Loucy (cell line): ENCODE results near the gene FRS2.

ENCODE experiments used
- H2AFZ ChIP-seq: fragments of 200-600 bp; sonication (generic); 2 replicates; pipeline ENCODE4 v1.6.0; 2016; ENCODE audit warnings: antibody characterized with exemption, mild to moderate bottlenecking, low read length, moderate library complexity
- H3F3A ChIP-seq: fragments of 200-600 bp; 2 replicates; pipeline ENCODE4 v1.6.0; 2016; ENCODE audit warnings: antibody characterized with exemption, low read depth, mild to moderate bottlenecking
- H3K27me3 ChIP-seq: fragments of 200-600 bp; sonication (generic); 2 replicates; pipeline ENCODE4 v1.6.1; 2014; ENCODE audit warnings: low read length, mild to moderate bottlenecking; ENCODE audit not compliant: insufficient read depth, poor library complexity, severe bottlenecking
- H3K36me3 ChIP-seq: fragments of 200-600 bp; sonication (generic); 2 replicates; pipeline ENCODE4 v1.6.1; 2016; ENCODE audit warnings: low read length; ENCODE audit not compliant: insufficient read depth
- H3K4me1 ChIP-seq: fragments of 200-600 bp; sonication (generic); 2 replicates; pipeline ENCODE4 v1.5.1; 2014; ENCODE audit warnings: low read length, mild to moderate bottlenecking; ENCODE audit not compliant: insufficient read depth, poor library complexity, severe bottlenecking
- H3K4me2 ChIP-seq: fragments of 200-600 bp; sonication (generic); 2 replicates; pipeline ENCODE4 v1.6.0; 2014; ENCODE audit warnings: antibody characterized with exemption, low read length, low read depth, mild to moderate bottlenecking; ENCODE audit not compliant: poor library complexity, severe bottlenecking
- H3K4me3 ChIP-seq: fragments of 200-600 bp; sonication (generic); 2 replicates; pipeline ENCODE4 v1.5.1; 2014; ENCODE audit warnings: low read length, mild to moderate bottlenecking, mixed read lengths; ENCODE audit not compliant: poor library complexity, severe bottlenecking
- H3K79me2 ChIP-seq: fragments of 200-600 bp; sonication (generic); 2 replicates; pipeline ENCODE4 v1.6.1; 2014; ENCODE audit warnings: low read length; ENCODE audit not compliant: insufficient read depth
- H3K9ac ChIP-seq: fragments of 200-600 bp; sonication (generic); 2 replicates; pipeline ENCODE4 v1.6.0; 2014; ENCODE audit warnings: mild to moderate bottlenecking, low read depth, low read length, moderate library complexity; ENCODE audit not compliant: poor library complexity, severe bottlenecking
- H3K9me2 ChIP-seq: fragments of 200-600 bp; sonication (generic); replicated peaks from 2 replicates; pipeline ENCODE4 v1.6.1; 2016; ENCODE audit warnings: low read depth, low read length, mixed read lengths
- H3K9me3 ChIP-seq: fragments of 200-600 bp; sonication (generic); 2 replicates; pipeline ENCODE4 v1.6.1; 2014; ENCODE audit warnings: mild to moderate bottlenecking, antibody characterized with exemption, low read length, low read depth; ENCODE audit not compliant: insufficient read depth
- H4K20me1 ChIP-seq: fragments of 200-600 bp; sonication (generic); 2 replicates; pipeline ENCODE4 v1.6.0; 2014; ENCODE audit warnings: antibody characterized with exemption, low read length, mild to moderate bottlenecking; ENCODE audit not compliant: insufficient read depth, poor library complexity, severe bottlenecking
- EZH2phosphoT487 ChIP-seq: fragments of 200-600 bp; IDR thresholded peaks from 2 replicates; pipeline ENCODE4 v1.6.1; 2018; ENCODE audit warnings: antibody characterized with exemption, mild to moderate bottlenecking, moderate library complexity, borderline replicate concordance
- TF ChIP-seq, protein P1 (sequence below): fragments of 200-600 bp; sonication (generic); conservative IDR thresholded peaks from 2 replicates; pipeline ENCODE4 v1.5.1; 2014; ENCODE audit warnings: mild to moderate bottlenecking, antibody characterized with exemption, low read length

Gene FRS2

GRCh38 chr12:69566603-69567002, 96.4 kb downstream of the FRS2 start:
- no peaks in the 10 kb centered on the region for H3K9me3 ChIP-seq
- H3F3A ChIP-seq: no peaks in the 10 kb centered on the region
- no peak overlapping the region for H3K4me2 ChIP-seq
- H3K4me3 ChIP-seq: no peak overlapping the region
- no peak for TF ChIP-seq EZH2phosphoT487
- TF ChIP-seq, protein P1, sequence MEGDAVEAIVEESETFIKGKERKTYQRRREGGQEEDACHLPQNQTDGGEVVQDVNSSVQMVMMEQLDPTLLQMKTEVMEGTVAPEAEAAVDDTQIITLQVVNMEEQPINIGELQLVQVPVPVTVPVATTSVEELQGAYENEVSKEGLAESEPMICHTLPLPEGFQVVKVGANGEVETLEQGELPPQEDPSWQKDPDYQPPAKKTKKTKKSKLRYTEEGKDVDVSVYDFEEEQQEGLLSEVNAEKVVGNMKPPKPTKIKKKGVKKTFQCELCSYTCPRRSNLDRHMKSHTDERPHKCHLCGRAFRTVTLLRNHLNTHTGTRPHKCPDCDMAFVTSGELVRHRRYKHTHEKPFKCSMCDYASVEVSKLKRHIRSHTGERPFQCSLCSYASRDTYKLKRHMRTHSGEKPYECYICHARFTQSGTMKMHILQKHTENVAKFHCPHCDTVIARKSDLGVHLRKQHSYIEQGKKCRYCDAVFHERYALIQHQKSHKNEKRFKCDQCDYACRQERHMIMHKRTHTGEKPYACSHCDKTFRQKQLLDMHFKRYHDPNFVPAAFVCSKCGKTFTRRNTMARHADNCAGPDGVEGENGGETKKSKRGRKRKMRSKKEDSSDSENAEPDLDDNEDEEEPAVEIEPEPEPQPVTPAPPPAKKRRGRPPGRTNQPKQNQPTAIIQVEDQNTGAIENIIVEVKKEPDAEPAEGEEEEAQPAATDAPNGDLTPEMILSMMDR: peak; percentile 44
- H3K79me2 ChIP-seq: peaks cover 4% of the 10 kb centered on the region; the same call in 1 of the 2 replicates
- H3K9me2 ChIP-seq: no peaks in the 10 kb centered on the region
- no peaks in the 10 kb centered on the region for H3K4me1 ChIP-seq
- H3K9ac ChIP-seq: peak overlapping the region; percentile 24
- H3K36me3 ChIP-seq: peaks cover 55% of the 10 kb centered on the region; the same call in 1 of the 2 replicates
- no peaks in the 10 kb centered on the region for H3K27me3 ChIP-seq
- no peak overlapping the region for H2AFZ ChIP-seq
- no peaks in the 10 kb centered on the region for H4K20me1 ChIP-seq

DNA sequence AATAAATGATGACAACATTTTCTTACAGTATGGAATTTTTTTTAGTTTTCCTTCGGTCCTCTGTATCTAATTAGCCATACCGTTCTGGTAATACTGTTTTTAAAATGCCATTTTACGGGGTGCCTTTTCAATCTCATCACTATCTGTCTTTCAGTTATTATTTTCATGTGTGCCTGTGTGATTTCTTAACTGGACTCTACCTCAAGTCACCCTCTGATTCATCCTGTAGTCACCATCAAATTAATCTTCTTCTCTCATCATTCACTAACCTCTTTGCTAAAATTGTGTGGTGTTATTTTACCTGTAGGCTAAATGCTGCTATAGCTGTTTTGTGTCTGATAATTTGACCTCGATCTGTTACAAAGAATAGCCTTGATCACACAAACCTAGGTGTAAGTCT, 99.0 kb downstream of the FRS2 start:
- H3K27me3 ChIP-seq: no peaks in the 10 kb centered on the region
- no peaks in the 10 kb centered on the region for H3K9me3 ChIP-seq
- H4K20me1 ChIP-seq: no peaks in the 10 kb centered on the region
- H3K79me2 ChIP-seq: no peaks in the 10 kb centered on the region
- H3K4me2 ChIP-seq: no peak overlapping the region
- no peaks in the 10 kb centered on the region for H3K9me2 ChIP-seq
- H2AFZ ChIP-seq: no peak overlapping the region
- H3K4me1 ChIP-seq: no peaks in the 10 kb centered on the region
- H3K36me3 ChIP-seq: peaks cover 66% of the 10 kb centered on the region
- no peak overlapping the region for H3K4me3 ChIP-seq
- TF ChIP-seq, protein P1: no peak
- no peak for TF ChIP-seq EZH2phosphoT487
- H3K9ac ChIP-seq: no peak overlapping the region
- no peaks in the 10 kb centered on the region for H3F3A ChIP-seq

GRCh38 chr12:69570000-69570516, 99.9 kb downstream of the FRS2 start:
- Histone ChIP-seq H3K9me3 (no peaks in the 10 kb centered on the region), H3F3A (no peaks in the 10 kb centered on the region), H3K4me3 (no peak overlapping the region), H3K9ac (no peak overlapping the region), H3K4me2 (no peak overlapping the region), H3K36me3 (peaks cover 66% of the 10 kb centered on the region), H3K9me2 (no peaks in the 10 kb centered on the region), H3K27me3 (no peaks in the 10 kb centered on the region), H2AFZ (no peak overlapping the region), H3K4me1 (no peaks in the 10 kb centered on the region), H3K79me2 (no peaks in the 10 kb centered on the region), H4K20me1 (no peaks in the 10 kb centered on the region)
- TF ChIP-seq EZH2phosphoT487: no peak
- TF ChIP-seq, protein P1: no peak
